Colonic mucosa (tissue), 4 donors: ENCODE measurements around the gene MARCHF6. TPM values are rescaled to one million over a fixed set of nuclear protein-coding genes. Genes with fewer than 3 reads are reported as not detected.

Experiments
- DNase-seq: peaks from one replicate; pipeline ENCODE4 v3.0.0-alpha.2; 2020
- H3K27ac ChIP-seq: fragments of 200-600 bp; one replicate; pipeline ENCODE4 v1.8.0; 2021
- H3K27me3 ChIP-seq: fragments of 200-600 bp; one replicate; pipeline ENCODE4 v1.8.0; 2021
- H3K36me3 ChIP-seq: fragments of 200-600 bp; one replicate; pipeline ENCODE4 v1.8.0; 2021
- H3K4me1 ChIP-seq: fragments of 200-600 bp; one replicate; pipeline ENCODE4 v1.8.0; 2021; ENCODE audit warnings: mild to moderate bottlenecking
- H3K4me3 ChIP-seq: fragments of 200-600 bp; one replicate; pipeline ENCODE4 v1.8.0; 2021
- H3K9ac ChIP-seq, 2 donors: one replicate each; pipeline ENCODE4 v1.7.0; 2013; ENCODE audit warnings: control low read depth in 2 of 2, low read depth in 2 of 2, low read length in 2 of 2
- H3K9me3 ChIP-seq: fragments of 200-600 bp; one replicate; pipeline ENCODE4 v1.8.0; 2021
- CTCF ChIP-seq: fragments of 200-600 bp; IDR thresholded peaks from one replicate; pipeline ENCODE4 v1.8.0; 2022; ENCODE audit warnings: antibody characterized with exemption, mild to moderate bottlenecking
- intact Hi-C: fragments of 100-400 bp; cut with DNase I; formaldehyde crosslinking; loops from one replicate; pipeline ENCODE4 v1.14.1; 2022
- total RNA-seq, 2 donors: library from RNA; stranded (reverse); fragmentation: NEBNext Ultra II Directional in 1 of 2; extraction: Animal tissue kit (Norgen Biotek cat#: 25700) in 1 of 2; gene quantifications; one replicate each; pipeline ENCODE4 v1.2.1, GENCODE V29; 2021
- donor health status: healthy.
- donor health status: DM: no; HTN: no; CAD: no.
- donor health status: DM: no; HTN: no; CAD: no.

Gene MARCHF6
- total RNA-seq, 2 donors from 2014 or later = 108 to 155 TPM

- DNase-seq = no peak
- no peak overlapping the region for H3K4me3 ChIP-seq
- H3K27me3 ChIP-seq = no peaks in the 10 kb centered on the region
- no peak for TF ChIP-seq CTCF
- intact Hi-C loops = no loop called here
- no peaks in the 10 kb centered on the region for H3K9me3 ChIP-seq
- no peaks in the 10 kb centered on the region for H3K36me3 ChIP-seq
- no peak overlapping the region for H3K27ac ChIP-seq
- no peak overlapping the region for H3K9ac ChIP-seq
- H3K4me1 ChIP-seq = no peaks in the 10 kb centered on the region
Measured at GRCh38 chr5:10320793-10321192, 32.7 kb upstream of the MARCHF6 start.

- Histone ChIP-seq H3K27ac (no peak overlapping the region), H3K4me1 (no peaks in the 10 kb centered on the region), H3K9ac (no peak overlapping the region), H3K4me3 (no peak overlapping the region), H3K27me3 (no peaks in the 10 kb centered on the region), H3K9me3 (no peaks in the 10 kb centered on the region), H3K36me3 (no peaks in the 10 kb centered on the region)
- TF ChIP-seq CTCF = no peak
- DNase-seq = no peak
- intact Hi-C loops = no loop called here
Measured at GRCh38 chr5:10321882-10322281, 31.6 kb upstream of the MARCHF6 start.

- intact Hi-C loops = no loop called here
Measured at GRCh38 chr5:10323588-10324488, 29.7 kb upstream of the MARCHF6 start.

GRCh38 chr5:10324518-10325370 lies 28.8 kb upstream of the MARCHF6 start:
- no peak overlapping the region for H3K27ac ChIP-seq
- H3K27me3 ChIP-seq = no peaks in the 10 kb centered on the region
- no peak overlapping the region for H3K4me3 ChIP-seq
- no peak overlapping the region for H3K9ac ChIP-seq
- H3K9me3 ChIP-seq = no peaks in the 10 kb centered on the region
- peak; percentile 10 for DNase-seq
- intact Hi-C loops = no loop called here
- H3K36me3 ChIP-seq = no peaks in the 10 kb centered on the region
- TF ChIP-seq CTCF = no peak
- no peaks in the 10 kb centered on the region for H3K4me1 ChIP-seq

More at GRCh38 chr5:10323588-10324488, 29.7 kb upstream of the MARCHF6 start:
- Histone ChIP-seq H3K27ac (no peak overlapping the region), H3K4me3 (no peak overlapping the region), H3K4me1 (no peaks in the 10 kb centered on the region), H3K36me3 (no peaks in the 10 kb centered on the region), H3K9ac (no peak overlapping the region), H3K9me3 (no peaks in the 10 kb centered on the region), H3K27me3 (no peaks in the 10 kb centered on the region)
- no peak for TF ChIP-seq CTCF
- DNase-seq = no peak

GRCh38 chr5:10328323-10328722 lies 25.2 kb upstream of the MARCHF6 start:
- no peak for DNase-seq
- Histone ChIP-seq H3K36me3 (no peaks in the 10 kb centered on the region), H3K4me1 (no peaks in the 10 kb centered on the region), H3K27ac (no peak overlapping the region), H3K9me3 (no peaks in the 10 kb centered on the region), H3K9ac (no peak overlapping the region), H3K4me3 (no peak overlapping the region), H3K27me3 (no peaks in the 10 kb centered on the region)
- no peak for TF ChIP-seq CTCF
- intact Hi-C loops = no loop called here
